Measurements from ENCODE around the gene TGFBR1. TPM values are rescaled to one million over a fixed set of nuclear protein-coding genes. Genes with fewer than 3 reads are reported as not detected.
"Not testable (repeated sequence)": the region's sequence is repeated elsewhere in the genome, so short reads cannot be mapped to it uniquely, and the experiment has no call there.

Gene TGFBR1
- total RNA-seq, 1 donor from 2014 or later: 138 TPM

DNA sequence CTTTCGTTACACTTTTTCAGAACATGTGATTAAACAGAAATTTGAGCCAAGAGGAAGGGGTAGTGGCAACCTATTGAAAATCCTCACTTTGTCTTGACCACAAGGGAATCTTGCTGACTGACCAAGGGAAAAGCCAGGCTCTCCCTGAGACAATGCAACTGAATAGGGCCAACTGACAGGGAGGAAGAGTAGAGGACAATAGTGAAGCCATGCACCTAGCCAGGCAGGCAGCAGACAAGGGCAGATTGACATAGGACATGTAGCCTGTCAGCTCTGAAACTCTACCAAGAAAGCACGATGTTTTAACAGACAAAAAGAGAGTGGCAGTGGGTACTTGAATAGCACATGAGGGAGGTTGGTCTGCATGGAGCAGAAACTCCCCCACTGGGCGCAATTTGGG is 8.5 kb upstream of the TGFBR1 start:
- H3K4me3 Mint-ChIP-seq: no peak overlapping the region
- H2AFZ ChIP-seq (replicated peaks): peak overlapping the region; percentile 68
- H3K27me3 Mint-ChIP-seq (ENCODE audit: insufficient read depth, low read depth): peaks cover 13% of the 10 kb centered on the region
- H3K27ac ChIP-seq: peak overlapping the region; percentile 8
- H3K4me3 ChIP-seq: peak overlapping the region; percentile 9
- H3F3A ChIP-seq (ENCODE audit: low read depth): peaks cover 20% of the 10 kb centered on the region
- TF ChIP-seq, protein P1, sequence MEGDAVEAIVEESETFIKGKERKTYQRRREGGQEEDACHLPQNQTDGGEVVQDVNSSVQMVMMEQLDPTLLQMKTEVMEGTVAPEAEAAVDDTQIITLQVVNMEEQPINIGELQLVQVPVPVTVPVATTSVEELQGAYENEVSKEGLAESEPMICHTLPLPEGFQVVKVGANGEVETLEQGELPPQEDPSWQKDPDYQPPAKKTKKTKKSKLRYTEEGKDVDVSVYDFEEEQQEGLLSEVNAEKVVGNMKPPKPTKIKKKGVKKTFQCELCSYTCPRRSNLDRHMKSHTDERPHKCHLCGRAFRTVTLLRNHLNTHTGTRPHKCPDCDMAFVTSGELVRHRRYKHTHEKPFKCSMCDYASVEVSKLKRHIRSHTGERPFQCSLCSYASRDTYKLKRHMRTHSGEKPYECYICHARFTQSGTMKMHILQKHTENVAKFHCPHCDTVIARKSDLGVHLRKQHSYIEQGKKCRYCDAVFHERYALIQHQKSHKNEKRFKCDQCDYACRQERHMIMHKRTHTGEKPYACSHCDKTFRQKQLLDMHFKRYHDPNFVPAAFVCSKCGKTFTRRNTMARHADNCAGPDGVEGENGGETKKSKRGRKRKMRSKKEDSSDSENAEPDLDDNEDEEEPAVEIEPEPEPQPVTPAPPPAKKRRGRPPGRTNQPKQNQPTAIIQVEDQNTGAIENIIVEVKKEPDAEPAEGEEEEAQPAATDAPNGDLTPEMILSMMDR (IDR thresholded peaks at IDR 0.05): no peak
- TF ChIP-seq EZH2 (IDR thresholded peaks at IDR 0.05) (no peak), EZH2phosphoT487 (IDR thresholded peaks at IDR 0.05) (no peak)
- peaks cover 5% of the 10 kb centered on the region for H3K9me3 Mint-ChIP-seq
- no peaks in the 10 kb centered on the region for H4K20me1 ChIP-seq (ENCODE audit: low read depth)
- H3K4me1 Mint-ChIP-seq: peaks cover 24% of the 10 kb centered on the region
- H3K36me3 Mint-ChIP-seq: no peaks in the 10 kb centered on the region
- DNase-seq (ENCODE audit: low spot score): peak; percentile 69
- H3K79me2 ChIP-seq (ENCODE audit: low read depth): no peaks in the 10 kb centered on the region
- H3K36me3 ChIP-seq: no peaks in the 10 kb centered on the region
- H3K9me3 ChIP-seq (ENCODE audit: low read depth): no peaks in the 10 kb centered on the region
- no peak overlapping the region for H3K9ac ChIP-seq
- no peaks in the 10 kb centered on the region for H3K27me3 ChIP-seq
- H3K4me2 ChIP-seq: peak overlapping the region; percentile 63
- H3K4me1 ChIP-seq: peaks cover 23% of the 10 kb centered on the region
- peak overlapping the region; percentile 55 for H3K27ac Mint-ChIP-seq

DNA sequence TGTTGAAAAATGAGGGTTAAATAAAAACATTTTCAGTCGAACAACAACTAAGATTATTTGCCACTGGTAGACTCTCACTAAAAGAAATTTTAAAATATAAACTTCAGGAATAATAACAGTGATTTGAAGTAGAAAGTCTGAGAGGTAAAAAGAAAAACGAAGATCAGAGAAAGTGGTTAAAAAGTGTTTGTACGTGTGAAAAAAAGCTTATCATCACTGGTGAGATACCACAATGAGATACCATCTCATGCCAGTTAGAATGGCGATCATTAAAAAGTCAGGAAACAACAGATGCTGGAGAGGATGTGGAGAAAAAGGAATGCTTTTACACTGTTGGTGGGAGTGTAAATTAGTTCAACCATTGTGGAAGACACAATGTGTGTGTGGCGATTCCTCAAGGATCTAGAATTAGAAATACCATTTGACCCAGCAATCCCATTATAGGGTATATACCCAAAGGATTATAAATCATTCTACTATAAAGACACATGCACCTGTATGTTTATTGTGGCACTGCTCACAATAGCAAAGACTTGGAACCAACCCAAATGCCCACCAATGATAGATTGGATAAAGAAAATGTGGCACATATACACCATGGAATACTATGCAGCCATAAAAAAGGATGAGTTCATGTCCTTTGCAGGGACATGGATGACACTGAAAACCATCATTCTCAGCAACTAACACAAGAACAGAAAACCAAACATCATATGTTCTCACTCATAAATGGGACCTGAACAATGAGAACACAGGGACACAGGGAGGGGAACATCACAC is 4.9 kb upstream of the TGFBR1 start:
- not testable (repeated sequence) for H3K4me3 Mint-ChIP-seq; DNase-seq (ENCODE audit: low spot score); H3K4me3 ChIP-seq; H3K9me3 Mint-ChIP-seq; H3K79me2 ChIP-seq (ENCODE audit: low read depth); H3K36me3 ChIP-seq; H3K27ac Mint-ChIP-seq; H3K9ac ChIP-seq; H2AFZ ChIP-seq (replicated peaks); H3K9me3 ChIP-seq (ENCODE audit: low read depth); H3K36me3 Mint-ChIP-seq; H3K4me2 ChIP-seq; H3K27ac ChIP-seq; H4K20me1 ChIP-seq (ENCODE audit: low read depth)
- peaks cover 16% of the 10 kb centered on the region for H3K27me3 ChIP-seq
- H3K4me1 Mint-ChIP-seq: peaks cover 40% of the 10 kb centered on the region
- H3K4me1 ChIP-seq: peaks cover 36% of the 10 kb centered on the region
- H3F3A ChIP-seq (ENCODE audit: low read depth): peaks cover 43% of the 10 kb centered on the region
- H3K27me3 Mint-ChIP-seq (ENCODE audit: insufficient read depth, low read depth): peaks cover 14% of the 10 kb centered on the region

DNA sequence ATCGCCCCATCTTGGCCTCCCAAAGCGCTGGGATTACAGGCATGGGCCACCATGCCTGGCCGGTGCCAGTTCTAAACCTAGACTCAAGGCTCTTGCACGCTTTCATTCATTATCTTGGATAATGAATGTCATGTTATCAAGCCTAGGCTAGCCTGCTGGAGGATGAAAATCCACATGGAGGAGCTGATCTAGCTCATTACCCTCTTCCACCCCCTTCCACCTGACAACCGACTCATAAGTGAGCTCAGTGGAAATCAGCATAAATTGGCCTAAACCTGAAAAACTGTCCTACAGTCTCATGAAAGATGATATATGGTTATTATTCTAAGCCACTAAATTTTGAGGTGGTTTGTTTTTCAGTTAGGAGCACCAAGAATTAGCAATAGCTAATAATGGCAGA is 3.6 kb upstream of the TGFBR1 start:
- TF ChIP-seq, protein P1 (IDR thresholded peaks at IDR 0.05): no peak
- TF ChIP-seq EZH2phosphoT487 (IDR thresholded peaks at IDR 0.05) (no peak), EZH2 (IDR thresholded peaks at IDR 0.05) (no peak)
- Histone ChIP-seq H3F3A (ENCODE audit: low read depth) (peaks cover 34% of the 10 kb centered on the region), H3K27me3 (peaks cover 16% of the 10 kb centered on the region), H3K9me3 (ENCODE audit: low read depth) (no peaks in the 10 kb centered on the region), H4K20me1 (ENCODE audit: low read depth) (peaks cover 9% of the 10 kb centered on the region), H3K36me3 (no peaks in the 10 kb centered on the region), H3K4me3 (no peak overlapping the region), H3K9ac (no peak overlapping the region), H3K79me2 (ENCODE audit: low read depth) (peaks cover 10% of the 10 kb centered on the region), H2AFZ (replicated peaks) (no peak overlapping the region), H3K4me1 (peaks cover 30% of the 10 kb centered on the region), H3K4me2 (no peak overlapping the region), H3K27ac (no peak overlapping the region)
- Mint-ChIP-seq H3K27me3 (ENCODE audit: insufficient read depth, low read depth) (peaks cover 14% of the 10 kb centered on the region), H3K9me3 (peaks cover 5% of the 10 kb centered on the region), H3K36me3 (no peaks in the 10 kb centered on the region), H3K4me3 (no peak overlapping the region), H3K4me1 (peaks cover 35% of the 10 kb centered on the region), H3K27ac (no peak overlapping the region)
- DNase-seq (ENCODE audit: low spot score): no peak

DNA sequence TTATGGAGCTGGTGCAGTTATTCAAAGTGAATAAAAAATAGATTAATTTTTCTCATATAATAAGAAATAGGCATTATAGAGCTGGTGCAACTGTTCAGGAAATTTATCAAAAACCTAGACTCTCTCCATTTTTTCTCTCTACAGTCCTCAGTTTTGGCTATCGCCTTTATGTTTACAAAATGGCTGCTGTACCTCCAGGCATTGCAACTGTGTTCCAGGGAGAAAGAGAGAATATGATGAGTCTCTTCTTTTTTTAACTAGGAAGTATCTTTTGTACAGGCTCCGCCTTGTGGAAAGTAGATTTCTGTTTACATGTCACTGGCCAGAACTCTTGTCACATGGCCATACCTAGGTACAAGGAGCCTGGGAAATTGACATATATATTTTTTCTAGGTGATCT is 3.1 kb upstream of the TGFBR1 start:
- no peak overlapping the region for H3K4me3 Mint-ChIP-seq
- Histone ChIP-seq H3K79me2 (ENCODE audit: low read depth) (peaks cover 15% of the 10 kb centered on the region), H3F3A (ENCODE audit: low read depth) (peaks cover 29% of the 10 kb centered on the region), H3K4me1 (peaks cover 30% of the 10 kb centered on the region), H4K20me1 (ENCODE audit: low read depth) (peaks cover 14% of the 10 kb centered on the region), H3K27me3 (peaks cover 16% of the 10 kb centered on the region), H3K4me2 (no peak overlapping the region), H3K9me3 (ENCODE audit: low read depth) (no peaks in the 10 kb centered on the region), H3K9ac (no peak overlapping the region), H3K4me3 (no peak overlapping the region), H2AFZ (replicated peaks) (no peak overlapping the region), H3K27ac (no peak overlapping the region), H3K36me3 (no peaks in the 10 kb centered on the region)
- peaks cover 15% of the 10 kb centered on the region for H3K27me3 Mint-ChIP-seq (ENCODE audit: insufficient read depth, low read depth)
- TF ChIP-seq EZH2 (IDR thresholded peaks at IDR 0.05) (no peak), EZH2phosphoT487 (IDR thresholded peaks at IDR 0.05) (no peak)
- TF ChIP-seq, protein P1 (IDR thresholded peaks at IDR 0.05): no peak
- peaks cover 33% of the 10 kb centered on the region for H3K4me1 Mint-ChIP-seq
- peaks cover 2% of the 10 kb centered on the region for H3K36me3 Mint-ChIP-seq
- no peak for DNase-seq (ENCODE audit: low spot score)
- H3K9me3 Mint-ChIP-seq: peaks cover 5% of the 10 kb centered on the region
- no peak overlapping the region for H3K27ac Mint-ChIP-seq
